Adrenal gland (tissue), 12 donors: ENCODE results near the gene OXT. TPM values are rescaled to one million over a fixed set of nuclear protein-coding genes. Genes with fewer than 3 reads are reported as not detected.

Experiments
- DNase-seq, 7 donors: peaks; one replicate each; pipeline ENCODE4 v3.0.0-alpha.2; 2019 to 2020
- H3K27ac ChIP-seq, 5 donors: fragments of 200-600 bp; sonication (generic) in 4 of 5; 1 replicate in 3 of 5; 2 replicates in 2 of 5; pipeline versions ENCODE4 v1.5.1 to v1.8.0; 2016 to 2020; ENCODE audit warnings: mild to moderate bottlenecking in 1 of 5
- H3K27me3 ChIP-seq: fragments of 200-600 bp; 2 replicates; pipeline ENCODE4 v1.8.0; 2021
- H3K36me3 ChIP-seq, 2 donors: fragments of 200-600 bp; replicated peaks in 1 of 2; 1 replicate in 1 of 2; 2 replicates in 1 of 2; pipeline versions ENCODE4 v1.5.1 to v1.8.0; 2018 to 2022
- H3K4me1 ChIP-seq, 2 donors: fragments of 200-600 bp; replicated peaks in 1 of 2; 1 replicate in 1 of 2; 2 replicates in 1 of 2; pipeline versions ENCODE4 v1.5.1 to v1.8.0; 2018 to 2021
- H3K4me3 ChIP-seq, 4 donors: fragments of 200-600 bp; sonication (generic) in 3 of 4; one replicate each; pipeline ENCODE4 v1.5.1; 2016 to 2018
- H3K9me3 ChIP-seq, 3 donors: fragments of 200-600 bp; sonication (generic) in 1 of 3; replicated peaks in 1 of 3; 1 replicate in 2 of 3; 2 replicates in 1 of 3; pipeline versions ENCODE4 v1.5.1 to v1.8.0; 2016 to 2021
- POLR2A ChIP-seq, 2 donors: fragments of 450-650 bp; IDR thresholded peaks; one replicate each; pipeline ENCODE4 v1.6.1; 2017; ENCODE audit warnings: antibody characterized with exemption in 2 of 2, mild to moderate bottlenecking in 2 of 2, moderate library complexity in 1 of 2
- WGBS, 4 donors: extraction: QIAGEN DNeasy Blood & Tissue Kit in 2 of 4; methylation state at CpG; one replicate each; pipeline versions ENCODE4 v1.1.5 to v1.1.7; 2013 to 2017; 5-methylcytosine and 5-hydroxymethylcytosine counted together
- intact Hi-C, 2 donors: fragments of 100-400 bp; cut with DNase I; formaldehyde crosslinking; loops; one replicate each; pipeline versions ENCODE4 v1.14.1 to v1.15.0; 2022 to 2023
- polyA plus RNA-seq, 3 donors: library from polyadenylated mRNA; stranded (reverse); fragments of 200-250 nt in 2 of 3; fragments of 350-450 nt in 1 of 3; fragmentation: Illumina TruSeq in 1 of 3; extraction: RNeasy Lipid Tissue Mini Kit (QIAGEN cat#74804) in 1 of 3; gene quantifications; one replicate each; pipeline ENCODE4 v1.2.3, GENCODE V29; 2013 to 2014
- total RNA-seq, 9 donors: library from RNA; depleted of rRNA in 4 of 9; stranded (reverse); fragments of >200 nt in 4 of 9; fragments of 120-200 nt in 1 of 9; fragmentation: NEBNext Ultra II Directional in 1 of 9; extraction: Animal tissue kit (Norgen Biotek cat#: 25700) in 1 of 9; gene quantifications; one replicate each; pipeline versions ENCODE4 v1.1.0 to v1.2.4, GENCODE V29; 2013 to 2023
- TF ChIP-seq, protein P1 (sequence below), 6 experiments: fragments of 450-650 bp in 4 of 6; fragments of 200-600 bp in 2 of 6; sonication (generic) in 1 of 6; IDR thresholded peaks; 1 replicate in 5 of 6; 2 replicates in 1 of 6; pipeline versions ENCODE4 v1.5.1 to v1.8.0; 2016 to 2021; ENCODE audit warnings: antibody characterized with exemption in 6 of 6, mild to moderate bottlenecking in 2 of 6, moderate library complexity in 1 of 6
- donor health status: healthy with polysubstance abuse.
- donor health status: Bipolar disorder and iron deficiency.
- donor health status: DM: yes; HTN: yes; CAD: no.
- donor health status: DM: no; HTN: no; CAD: no.
- donor health status: DM: no; HTN: no; CAD: no.
- donor health status: DM: yes; HTN: yes; CAD: no.

Gene OXT
- total and polyA plus RNA-seq, 12 donors, result 0.47 to 20.5 (median 1.2) TPM; not detected in 4

DNA sequence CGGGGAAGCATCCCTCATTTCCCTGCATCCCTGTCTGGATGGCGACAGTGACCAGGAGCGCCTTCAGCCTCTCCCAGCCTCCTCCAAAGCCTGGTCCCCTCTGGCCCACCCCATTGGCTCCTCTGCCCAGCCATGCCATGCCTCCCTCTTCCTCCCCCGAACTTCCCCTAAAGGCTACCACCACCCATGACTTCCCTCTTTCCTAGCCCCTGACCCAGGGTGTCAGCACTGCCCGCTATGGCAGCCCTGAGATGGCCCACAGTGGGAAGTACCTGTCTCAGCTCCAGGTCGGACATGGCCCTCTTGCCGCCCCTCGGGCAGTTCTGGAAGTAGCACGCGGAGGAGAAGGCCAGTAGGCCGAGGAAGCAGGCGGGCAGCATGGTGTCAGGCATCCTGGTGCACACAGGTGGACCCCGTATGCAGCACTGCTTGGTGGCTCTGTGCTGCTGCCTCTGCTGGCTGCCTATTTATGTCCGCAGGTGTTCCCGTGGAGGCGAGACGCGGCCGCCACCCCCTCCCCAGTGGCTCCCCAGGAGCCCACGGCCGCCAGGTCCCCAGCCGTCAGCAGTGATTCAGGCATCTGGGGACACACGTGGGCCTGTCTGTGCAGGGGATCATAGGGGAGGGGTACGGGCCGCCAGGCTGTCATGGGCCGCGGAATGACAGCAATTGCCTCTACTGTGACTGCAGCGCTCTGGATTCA lies 13.0 kb downstream of the OXT start, which contains the start of gene AVP:
Gene AVP, minus strand, starts transcription at position 442 of the 703 bp plus-strand sequence. Its CDS starts 50 bp downstream, at position 392.
- WGBS, 4 donors, result 83 to 92% (median 87%) methylated on average over 9 to 28 of the region's 28 CpGs
- TF ChIP-seq POLR2A (IDR thresholded peaks at IDR 0.05), result no peak
- TF ChIP-seq, protein P1, sequence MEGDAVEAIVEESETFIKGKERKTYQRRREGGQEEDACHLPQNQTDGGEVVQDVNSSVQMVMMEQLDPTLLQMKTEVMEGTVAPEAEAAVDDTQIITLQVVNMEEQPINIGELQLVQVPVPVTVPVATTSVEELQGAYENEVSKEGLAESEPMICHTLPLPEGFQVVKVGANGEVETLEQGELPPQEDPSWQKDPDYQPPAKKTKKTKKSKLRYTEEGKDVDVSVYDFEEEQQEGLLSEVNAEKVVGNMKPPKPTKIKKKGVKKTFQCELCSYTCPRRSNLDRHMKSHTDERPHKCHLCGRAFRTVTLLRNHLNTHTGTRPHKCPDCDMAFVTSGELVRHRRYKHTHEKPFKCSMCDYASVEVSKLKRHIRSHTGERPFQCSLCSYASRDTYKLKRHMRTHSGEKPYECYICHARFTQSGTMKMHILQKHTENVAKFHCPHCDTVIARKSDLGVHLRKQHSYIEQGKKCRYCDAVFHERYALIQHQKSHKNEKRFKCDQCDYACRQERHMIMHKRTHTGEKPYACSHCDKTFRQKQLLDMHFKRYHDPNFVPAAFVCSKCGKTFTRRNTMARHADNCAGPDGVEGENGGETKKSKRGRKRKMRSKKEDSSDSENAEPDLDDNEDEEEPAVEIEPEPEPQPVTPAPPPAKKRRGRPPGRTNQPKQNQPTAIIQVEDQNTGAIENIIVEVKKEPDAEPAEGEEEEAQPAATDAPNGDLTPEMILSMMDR (IDR thresholded peaks at IDR 0.05), result no peak
- Histone ChIP-seq H3K9me3 (no peaks in the 10 kb centered on the region), H3K27ac (no peak within 1 kb of the TSS), H3K4me1 (peaks cover 15 to 27% of the 10 kb centered on the region in 2 donors), H3K4me3 (no peak within 1 kb of the TSS), H3K36me3 (no peaks in the 10 kb centered on the region), H3K27me3 (no peaks in the 10 kb centered on the region)
- intact Hi-C loops, result no loop called here
- DNase-seq, result no peak

DNA sequence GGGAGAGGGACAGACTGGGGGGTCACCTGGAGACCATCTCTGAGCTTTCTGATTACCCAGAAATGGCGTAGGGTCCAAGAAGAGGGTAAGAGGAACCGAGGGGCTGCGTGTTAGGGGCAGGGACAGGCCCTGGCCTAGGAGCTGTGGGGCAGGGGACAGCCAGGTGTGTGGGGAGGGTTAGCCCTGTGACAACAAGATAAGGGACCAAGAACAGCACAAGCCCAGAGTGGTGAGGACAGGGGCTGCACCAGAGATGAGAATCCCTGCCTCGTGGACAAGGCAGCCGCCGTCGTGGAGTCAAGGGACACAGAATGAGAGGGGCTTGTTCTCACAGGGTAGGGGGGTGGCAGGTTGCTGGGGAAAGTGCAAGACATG lies 13.6 kb downstream of the OXT start:
- Histone ChIP-seq H3K27ac (no peak overlapping the region), H3K9me3 (no peaks in the 10 kb centered on the region), H3K27me3 (no peaks in the 10 kb centered on the region), H3K4me1 (peaks cover 15 to 27% of the 10 kb centered on the region in 2 donors), H3K36me3 (no peaks in the 10 kb centered on the region), H3K4me3 (no peak overlapping the region)
- DNase-seq, result no peak
- intact Hi-C loops, result no loop called here
- WGBS, 4 donors, result 84 to 97% (median 89%) methylated on average over 7 of the region's 7 CpGs
- TF ChIP-seq, protein P1 (IDR thresholded peaks at IDR 0.05), result no peak
- TF ChIP-seq POLR2A (IDR thresholded peaks at IDR 0.05), result no peak

DNA sequence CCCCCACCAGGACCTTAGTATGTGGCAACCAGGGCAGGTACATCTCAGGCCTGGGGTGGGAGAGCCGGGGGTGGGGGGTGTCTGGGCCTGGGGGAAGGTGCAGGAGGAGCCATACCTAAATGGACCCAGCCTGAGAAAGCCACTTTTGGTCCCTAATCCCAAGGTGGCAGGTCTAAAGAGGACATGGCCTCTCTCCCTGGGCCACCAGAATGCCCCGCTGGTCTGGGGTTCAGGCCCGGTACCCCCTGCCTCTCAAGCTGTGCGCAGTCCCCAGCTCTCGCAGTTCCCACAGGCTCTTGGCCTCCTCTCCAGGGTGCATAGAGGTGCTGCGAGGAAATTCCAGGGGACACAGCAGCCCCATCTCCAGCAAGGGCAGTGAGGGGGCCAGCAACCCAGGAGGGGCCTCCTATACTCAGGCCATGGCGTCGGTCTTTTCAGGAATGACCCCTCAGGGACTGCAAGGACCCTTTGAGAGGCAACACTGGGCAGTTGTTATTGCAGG lies 14.2 kb downstream of the OXT start:
- no peak for TF ChIP-seq POLR2A (IDR thresholded peaks at IDR 0.05)
- TF ChIP-seq, protein P1 (IDR thresholded peaks at IDR 0.05), result no peak
- peaks cover 4% of the 10 kb centered on the region for H3K27me3 ChIP-seq
- H3K27ac ChIP-seq, result no peak overlapping the region
- DNase-seq, result no peak
- no peaks in the 10 kb centered on the region for H3K9me3 ChIP-seq
- H3K4me1 ChIP-seq, result peaks cover 11 to 24% of the 10 kb centered on the region in 2 donors
- H3K36me3 ChIP-seq, result no peaks in the 10 kb centered on the region
- WGBS, 4 donors, result 94 to 99% (median 94%) methylated on average over 3 to 8 of the region's 8 CpGs; no CpG with 5 or more reads in 1 of the 4 donors
- intact Hi-C loops, result no loop called here
- no peak overlapping the region for H3K4me3 ChIP-seq

DNA sequence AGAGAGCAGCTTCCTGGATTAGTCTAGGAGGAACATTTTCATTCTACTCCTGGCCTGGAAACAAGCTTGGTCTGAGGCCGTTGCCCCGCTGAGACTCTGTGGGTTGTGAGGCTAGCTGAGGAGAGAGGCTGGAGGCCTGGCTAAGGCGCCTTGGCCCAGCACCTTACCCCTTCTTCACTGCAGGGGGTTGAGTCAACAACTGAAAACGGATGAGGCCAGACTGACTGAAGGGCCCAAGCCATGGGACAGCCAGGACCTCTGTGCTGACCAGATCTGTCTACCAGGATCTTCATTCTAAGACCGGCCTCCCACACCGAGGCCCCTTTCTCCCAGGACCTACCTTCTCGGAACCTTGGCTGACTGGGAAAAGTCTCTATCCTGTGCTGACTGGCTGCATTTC lies 16.6 kb downstream of the OXT start:
- DNase-seq, result no peak
- Histone ChIP-seq H3K9me3 (no peaks in the 10 kb centered on the region), H3K4me1 (peaks cover 5 to 9% of the 10 kb centered on the region in 2 donors), H3K27ac (no peak overlapping the region), H3K27me3 (peaks cover 19% of the 10 kb centered on the region), H3K4me3 (no peak overlapping the region), H3K36me3 (no peaks in the 10 kb centered on the region)
- intact Hi-C loops, result no loop called here
- WGBS, 4 donors, result 82 to 93% (median 91%) methylated on average over 7 of the region's 7 CpGs
- no peak for TF ChIP-seq POLR2A (IDR thresholded peaks at IDR 0.05)
- TF ChIP-seq, protein P1 (IDR thresholded peaks at IDR 0.05), result no peak
